H7 (cell line): Measurements from ENCODE around the gene APBA2. TPM values are rescaled to one million over a fixed set of nuclear protein-coding genes. Genes with fewer than 3 reads are reported as not detected.

Source experiments
- DNase-seq: peaks from one replicate; pipeline ENCODE4 v3.0.0; 2012
- H3K27me3 ChIP-seq: 2 replicates; pipeline ENCODE4 v1.6.0; 2011; ENCODE audit warnings: mild to moderate bottlenecking, low read length; ENCODE audit not compliant: control insufficient read depth, insufficient read depth
- H3K36me3 ChIP-seq: replicated peaks from 2 replicates; pipeline ENCODE4 v1.5.1; 2011; ENCODE audit warnings: low read length; ENCODE audit not compliant: control insufficient read depth, insufficient read depth
- H3K4me3 ChIP-seq: 2 replicates; pipeline ENCODE4 v1.5.1; 2011; ENCODE audit warnings: low read depth, mild to moderate bottlenecking, control low read depth, low read length, moderate library complexity; ENCODE audit not compliant: insufficient read depth
- total RNA-seq: library from RNA; depleted of rRNA; stranded (reverse); fragments of >200 nt; shearing (Covaris generic); gene quantifications from 2 replicates; pipeline ENCODE4 v1.2.3, GENCODE V29; 2014

Gene APBA2
- total RNA-seq, 1 experiment from 2014 or later, result 15.6 TPM

DNA sequence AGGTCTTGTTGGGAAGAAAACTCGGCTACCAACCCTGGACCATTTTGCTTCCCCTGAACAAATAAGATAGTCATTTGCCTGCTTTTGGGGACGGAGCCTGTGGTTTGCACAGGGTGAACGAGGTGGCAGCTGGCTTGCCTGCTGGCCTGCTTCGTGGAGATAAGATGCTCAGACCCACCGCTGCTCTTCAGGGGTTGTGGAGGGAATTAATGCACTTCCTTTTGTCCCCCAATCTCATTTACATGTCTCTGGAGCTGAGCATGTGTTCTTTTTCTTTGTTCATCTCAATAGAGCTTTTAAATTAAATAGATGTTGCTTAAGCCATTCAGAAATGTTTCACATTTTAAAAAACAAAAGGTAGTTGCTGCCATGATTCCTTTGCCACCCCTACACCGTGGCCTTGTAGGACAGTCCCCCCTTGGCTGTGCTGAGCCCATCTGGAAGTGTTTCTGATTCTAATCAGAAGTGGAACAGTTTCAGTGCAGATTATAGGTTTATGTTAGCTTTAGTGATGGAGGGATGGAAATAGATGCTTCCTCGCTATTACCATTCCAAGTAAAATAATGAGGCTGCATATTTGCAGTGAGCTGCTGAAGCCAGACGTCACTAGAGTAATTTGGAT lies 25.6 kb downstream of the APBA2 start:
- H3K4me3 ChIP-seq, result no peak overlapping the region
- no peaks in the 10 kb centered on the region for H3K27me3 ChIP-seq
- no peak for DNase-seq
- H3K36me3 ChIP-seq, result no peaks in the 10 kb centered on the region

DNA sequence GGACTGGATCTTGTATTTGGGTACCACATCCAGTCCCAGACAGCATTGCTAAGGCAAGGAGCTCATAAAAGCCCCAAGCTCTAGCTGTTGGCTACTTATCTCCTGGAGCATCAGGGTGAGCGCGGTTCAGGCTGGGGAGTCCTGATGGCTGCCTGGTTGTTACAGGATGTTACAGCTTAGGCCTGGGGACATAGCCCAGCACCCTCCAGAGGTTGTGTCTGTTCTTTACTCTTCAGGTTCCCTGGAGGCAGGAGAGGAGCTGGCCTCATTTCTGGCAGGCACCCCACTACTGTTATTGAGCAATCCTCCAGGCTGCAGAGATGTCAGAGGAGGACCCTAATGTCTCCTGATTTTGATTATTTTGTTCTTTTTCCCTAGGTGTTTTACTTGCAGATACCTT lies 26.6 kb downstream of the APBA2 start:
- Histone ChIP-seq H3K4me3 (no peak overlapping the region), H3K36me3 (no peaks in the 10 kb centered on the region), H3K27me3 (no peaks in the 10 kb centered on the region)
- DNase-seq, result no peak

- DNase-seq, result no peak
- Histone ChIP-seq H3K27me3 (no peaks in the 10 kb centered on the region), H3K36me3 (no peaks in the 10 kb centered on the region), H3K4me3 (no peak overlapping the region)
Observed at GRCh38 chr15:28913171-28913765, 27.5 kb downstream of the APBA2 start.

DNA sequence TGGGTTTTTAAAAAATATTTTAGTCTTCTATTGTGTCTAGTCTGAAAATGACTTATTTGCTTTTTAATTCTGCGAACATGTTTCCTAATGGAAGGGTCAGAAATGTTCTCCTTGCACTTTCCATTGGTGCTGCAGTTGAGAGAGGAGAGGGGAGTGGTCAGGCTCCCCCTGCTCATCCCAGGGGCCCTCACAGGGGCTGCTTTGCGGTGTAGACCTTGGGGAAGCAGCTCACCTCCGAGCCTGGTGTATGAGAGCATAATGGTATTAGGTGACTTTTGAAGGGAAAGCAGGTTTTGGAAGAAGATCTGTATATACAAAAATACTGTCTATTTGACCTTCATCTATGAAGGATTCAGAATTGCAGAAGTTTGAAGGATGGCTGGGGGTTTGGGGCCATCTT lies 28.3 kb downstream of the APBA2 start:
- DNase-seq, result no peak

GRCh38 chr15:28914483-28915023 lies 28.8 kb downstream of the APBA2 start:
- no peaks in the 10 kb centered on the region for H3K36me3 ChIP-seq
- no peak for DNase-seq
- H3K4me3 ChIP-seq, result no peak overlapping the region
- no peaks in the 10 kb centered on the region for H3K27me3 ChIP-seq

More for the DNA sequence above, 28.3 kb downstream of the APBA2 start:
- no peaks in the 10 kb centered on the region for H3K27me3 ChIP-seq
- H3K4me3 ChIP-seq, result no peak overlapping the region
- H3K36me3 ChIP-seq, result no peaks in the 10 kb centered on the region

DNA sequence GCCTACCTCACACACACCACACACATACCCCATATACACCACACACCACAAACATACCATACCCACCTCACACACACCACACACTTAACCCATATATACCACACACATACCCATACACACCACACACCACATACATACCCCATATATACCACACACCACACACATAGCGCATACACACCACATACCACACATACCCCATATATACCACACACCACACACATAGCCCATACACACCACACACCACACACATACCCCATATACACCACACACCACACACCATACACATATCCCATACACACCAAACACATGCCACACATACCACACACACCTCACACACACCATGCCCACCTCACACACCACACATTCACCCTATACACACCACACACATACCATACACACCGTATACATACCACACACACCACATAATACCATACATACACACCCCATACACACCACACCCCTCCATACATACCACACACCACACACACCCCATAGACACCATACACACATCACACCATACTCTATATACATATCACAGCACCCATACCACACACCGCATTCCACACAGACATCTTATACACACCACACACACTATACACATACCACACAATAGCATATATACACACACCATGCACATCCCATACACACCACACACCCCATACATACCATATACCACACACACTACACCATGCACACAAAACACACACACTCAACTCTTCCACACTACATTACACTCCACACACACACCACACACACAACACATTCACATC lies 29.5 kb downstream of the APBA2 start:
- Histone ChIP-seq H3K4me3 (no peak overlapping the region), H3K27me3 (no peaks in the 10 kb centered on the region), H3K36me3 (no peaks in the 10 kb centered on the region)
- DNase-seq, result no peak

DNA sequence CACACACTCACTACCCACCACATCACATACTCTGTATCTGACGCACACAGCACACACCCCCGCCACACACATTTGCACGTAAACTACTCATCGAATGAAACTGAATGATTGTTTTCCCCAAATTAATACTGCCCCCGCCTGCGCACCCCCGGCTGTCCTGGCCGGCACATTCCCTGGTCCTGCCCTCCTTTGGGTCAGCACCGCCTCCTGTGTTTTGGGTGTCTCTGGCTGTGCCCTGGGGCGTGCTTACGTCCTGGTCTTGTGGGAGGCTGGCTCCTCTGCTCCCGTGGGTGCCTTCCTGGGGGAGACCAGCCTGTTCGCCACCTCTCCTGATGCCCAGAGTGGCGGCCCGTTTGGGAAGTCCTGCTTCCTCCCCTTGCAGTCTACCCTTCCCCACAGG lies 30.2 kb downstream of the APBA2 start:
- no peaks in the 10 kb centered on the region for H3K36me3 ChIP-seq
- no peaks in the 10 kb centered on the region for H3K27me3 ChIP-seq
- no peak overlapping the region for H3K4me3 ChIP-seq
- DNase-seq, result peak; percentile 19

DNA sequence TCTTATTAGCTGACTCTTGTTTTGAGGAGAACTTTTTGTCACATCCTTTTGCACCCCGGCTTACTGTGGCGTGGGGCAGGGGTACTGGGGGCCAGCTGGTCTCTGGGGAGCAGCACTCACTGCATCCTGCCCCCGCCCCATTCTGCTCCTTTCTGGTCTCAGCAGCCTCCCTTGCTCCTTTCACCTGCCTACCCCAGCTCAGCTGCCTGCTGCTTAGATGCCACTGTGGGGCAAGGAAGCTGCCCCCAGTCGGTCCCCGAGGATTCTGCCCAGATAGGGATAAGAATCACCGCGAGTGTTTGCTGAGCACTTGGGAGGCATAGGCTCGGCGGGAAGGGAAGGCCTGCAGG lies 32.0 kb downstream of the APBA2 start:
- no peak for DNase-seq
- peaks cover 3% of the 10 kb centered on the region for H3K36me3 ChIP-seq
- no peaks in the 10 kb centered on the region for H3K27me3 ChIP-seq
- peak overlapping the region; percentile 38 for H3K4me3 ChIP-seq

GRCh38 chr15:28918141-28918983 lies 32.6 kb downstream of the APBA2 start:
- H3K27me3 ChIP-seq, result no peaks in the 10 kb centered on the region
- H3K36me3 ChIP-seq, result peaks cover 3% of the 10 kb centered on the region
- peak overlapping the region; percentile 38 for H3K4me3 ChIP-seq
- DNase-seq, result peak; percentile 95

DNA sequence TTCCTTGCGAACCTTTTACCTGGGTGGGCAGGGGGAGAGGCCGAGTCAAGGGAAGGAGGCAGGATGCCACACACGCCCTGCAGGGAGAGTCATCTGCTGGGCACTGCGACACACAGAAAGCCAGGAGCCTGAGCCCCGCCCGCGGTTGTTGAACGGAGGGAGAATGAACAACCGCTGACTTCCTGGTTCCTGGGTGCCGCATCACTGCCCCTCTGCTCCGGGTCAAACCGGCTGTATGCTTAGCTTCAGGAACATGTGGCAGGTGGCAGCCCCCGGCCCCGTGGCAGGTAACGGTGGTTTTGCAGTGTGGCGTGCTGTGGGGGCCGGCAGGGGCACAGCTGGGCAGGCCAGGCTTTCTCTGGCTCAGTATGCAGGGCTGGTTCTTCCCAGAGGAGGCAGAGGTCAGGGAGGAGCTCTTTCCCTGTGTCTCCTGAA lies 33.4 kb downstream of the APBA2 start:
- peak; percentile 65 for DNase-seq
- peaks cover 3% of the 10 kb centered on the region for H3K36me3 ChIP-seq
- peak overlapping the region; percentile 32 for H3K4me3 ChIP-seq
- no peaks in the 10 kb centered on the region for H3K27me3 ChIP-seq

GRCh38 chr15:28919679-28920655 lies 34.2 kb downstream of the APBA2 start:
- no peak overlapping the region; the same call in 1 of the 2 replicates for H3K4me3 ChIP-seq
- peaks cover 3% of the 10 kb centered on the region for H3K36me3 ChIP-seq
- DNase-seq, result no peak
- no peaks in the 10 kb centered on the region for H3K27me3 ChIP-seq

DNA sequence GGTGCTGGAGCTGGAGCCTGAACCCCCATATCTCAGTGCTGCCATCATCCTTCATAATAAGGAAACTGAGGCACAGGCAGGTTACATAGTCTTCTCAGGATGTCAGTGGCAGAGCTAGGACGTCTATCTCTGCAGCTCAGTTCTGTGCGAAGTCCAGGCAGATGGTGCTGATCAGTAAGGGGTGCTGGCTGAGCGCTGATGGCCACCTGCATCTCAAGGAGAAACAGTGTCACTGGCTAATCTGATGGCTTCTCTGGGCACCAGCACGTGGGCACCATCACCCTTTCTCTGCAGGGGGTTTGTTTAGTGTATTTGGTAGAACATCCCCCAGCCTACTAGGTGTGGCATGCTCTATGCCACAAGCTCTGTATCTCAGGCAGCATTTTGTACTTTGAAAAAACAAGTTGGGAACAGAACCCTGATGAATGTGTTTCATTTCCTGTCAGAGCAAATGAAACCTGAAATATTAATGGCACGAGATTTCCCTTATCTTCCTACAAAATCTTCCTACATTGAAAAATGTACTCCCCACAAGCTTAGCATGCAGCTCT lies 35.1 kb downstream of the APBA2 start:
- H3K27me3 ChIP-seq, result no peaks in the 10 kb centered on the region
- no peak overlapping the region for H3K4me3 ChIP-seq
- no peak for DNase-seq
- peaks cover 3% of the 10 kb centered on the region for H3K36me3 ChIP-seq

- Histone ChIP-seq H3K36me3 (peaks cover 3% of the 10 kb centered on the region), H3K27me3 (no peaks in the 10 kb centered on the region), H3K4me3 (no peak overlapping the region)
- peak; percentile 5 for DNase-seq
Observed at GRCh38 chr15:28921336-28921735, 35.6 kb downstream of the APBA2 start.
